Psoas muscle (tissue), 8 donors: ENCODE data around the gene SLU7. TPM values are rescaled to one million over a fixed set of nuclear protein-coding genes. Genes with fewer than 3 reads are reported as not detected.

Source experiments
- ATAC-seq, 4 donors: fragments of 200-7000 bp; cut with Tn5 transposase; one replicate each; pipeline ENCODE4 v1.9.1; 2020; ENCODE audit warnings: moderate library complexity in 3 of 4, mild to moderate bottlenecking in 2 of 4
- DNase-seq, 2 donors: peaks; one replicate each; pipeline ENCODE4 v3.0.0-alpha.2; 2020
- H3K27ac ChIP-seq: fragments of 200-600 bp; one replicate; pipeline ENCODE4 v1.8.0; 2022
- H3K27me3 ChIP-seq, 3 donors: fragments of 200-600 bp in 1 of 3; one replicate each; pipeline versions ENCODE4 v1.6.1 to v1.8.0; 2013 to 2022; ENCODE audit warnings: low read length in 2 of 3, mild to moderate bottlenecking in 2 of 3, moderate library complexity in 1 of 3; ENCODE audit not compliant: insufficient read depth in 3 of 3
- H3K36me3 ChIP-seq, 2 donors: fragments of 200-600 bp in 1 of 2; one replicate each; pipeline versions ENCODE4 v1.6.1 to v1.8.0; 2013 to 2022; ENCODE audit warnings: low read depth in 1 of 2, mild to moderate bottlenecking in 1 of 2, moderate library complexity in 1 of 2; ENCODE audit not compliant: insufficient read depth in 1 of 2
- H3K4me1 ChIP-seq: fragments of 200-600 bp; one replicate; pipeline ENCODE4 v1.8.0; 2022
- H3K4me3 ChIP-seq: fragments of 200-600 bp; one replicate; pipeline ENCODE4 v1.8.0; 2022; ENCODE audit warnings: mild to moderate bottlenecking
- H3K9me3 ChIP-seq: fragments of 200-600 bp; one replicate; pipeline ENCODE4 v1.8.0; 2022
- WGBS, 3 donors: extraction: QIAGEN DNeasy Blood & Tissue Kit; methylation state at CpG; one replicate each; pipeline versions ENCODE4 v1.1.6 to v1.1.7; 2013; 5-methylcytosine and 5-hydroxymethylcytosine counted together
- intact Hi-C, 2 donors: fragments of 100-400 bp; cut with DNase I; formaldehyde crosslinking; loops; one replicate each; pipeline versions ENCODE4 v1.11.0 to v1.14.2; 2022
- polyA plus RNA-seq, 3 donors: library from polyadenylated mRNA; stranded (reverse); fragments of 200-250 nt; gene quantifications; one replicate each; pipeline ENCODE4 v1.2.3, GENCODE V29; 2013
- total RNA-seq, 4 donors: library from RNA; stranded (reverse); fragmentation: NEBNext Ultra II Directional in 2 of 4; extraction: Animal tissue kit (Norgen Biotek cat#: 25700) in 2 of 4; gene quantifications; one replicate each; pipeline versions ENCODE4 v1.2.1 to v1.2.4, GENCODE V29; 2021 to 2023
- TF ChIP-seq, protein P1 (sequence below): fragments of 200-600 bp; IDR thresholded peaks from one replicate; pipeline ENCODE4 v1.8.0; 2022; ENCODE audit warnings: antibody characterized with exemption
- donor health status: healthy with polysubstance abuse.
- donor health status: DM: no; HTN: no; CAD: no; lungs with moderate emphysema.
- donor health status: Bipolar disorder and iron deficiency.
- donor health status: healthy.
- donor health status: DM: yes; HTN: yes; CAD: no.
- donor health status: DM: no; HTN: no; CAD: no.
- donor health status: DM: no; HTN: no; CAD: no.
- donor health status: DM: yes; HTN: yes; CAD: no.

SLU7 gene
- total and polyA plus RNA-seq, 7 donors: 18.3 to 76.0 (median 55.8) TPM

DNA sequence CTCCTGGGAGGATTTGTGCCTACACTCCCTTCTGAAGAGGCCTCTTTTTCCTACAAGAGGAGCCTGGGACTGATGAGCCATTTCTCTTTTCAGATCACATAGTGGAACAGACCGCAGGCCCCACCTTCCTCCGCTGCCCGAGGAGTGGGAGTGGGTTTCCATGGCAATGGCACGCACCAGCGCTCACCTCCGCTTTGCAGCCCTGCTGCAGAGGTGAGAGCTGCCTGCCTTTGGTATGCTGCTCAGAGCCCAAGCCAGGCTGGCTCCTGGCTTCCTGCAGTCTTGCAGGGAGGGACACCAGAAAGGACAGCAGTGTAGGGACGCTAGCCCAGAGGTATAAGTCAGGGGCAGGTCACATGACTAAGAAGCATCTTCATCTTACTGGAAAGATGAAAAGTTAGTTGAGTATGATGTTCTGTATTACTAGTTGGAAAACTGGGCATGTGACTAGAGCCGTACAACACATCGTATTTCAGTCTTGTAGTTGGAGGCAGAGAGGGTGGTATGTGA lies 15.2 kb upstream of the SLU7 start:
- no peak for ATAC-seq
- TF ChIP-seq, protein P1, sequence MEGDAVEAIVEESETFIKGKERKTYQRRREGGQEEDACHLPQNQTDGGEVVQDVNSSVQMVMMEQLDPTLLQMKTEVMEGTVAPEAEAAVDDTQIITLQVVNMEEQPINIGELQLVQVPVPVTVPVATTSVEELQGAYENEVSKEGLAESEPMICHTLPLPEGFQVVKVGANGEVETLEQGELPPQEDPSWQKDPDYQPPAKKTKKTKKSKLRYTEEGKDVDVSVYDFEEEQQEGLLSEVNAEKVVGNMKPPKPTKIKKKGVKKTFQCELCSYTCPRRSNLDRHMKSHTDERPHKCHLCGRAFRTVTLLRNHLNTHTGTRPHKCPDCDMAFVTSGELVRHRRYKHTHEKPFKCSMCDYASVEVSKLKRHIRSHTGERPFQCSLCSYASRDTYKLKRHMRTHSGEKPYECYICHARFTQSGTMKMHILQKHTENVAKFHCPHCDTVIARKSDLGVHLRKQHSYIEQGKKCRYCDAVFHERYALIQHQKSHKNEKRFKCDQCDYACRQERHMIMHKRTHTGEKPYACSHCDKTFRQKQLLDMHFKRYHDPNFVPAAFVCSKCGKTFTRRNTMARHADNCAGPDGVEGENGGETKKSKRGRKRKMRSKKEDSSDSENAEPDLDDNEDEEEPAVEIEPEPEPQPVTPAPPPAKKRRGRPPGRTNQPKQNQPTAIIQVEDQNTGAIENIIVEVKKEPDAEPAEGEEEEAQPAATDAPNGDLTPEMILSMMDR: no peak
- intact Hi-C loops: no loop called here

DNA sequence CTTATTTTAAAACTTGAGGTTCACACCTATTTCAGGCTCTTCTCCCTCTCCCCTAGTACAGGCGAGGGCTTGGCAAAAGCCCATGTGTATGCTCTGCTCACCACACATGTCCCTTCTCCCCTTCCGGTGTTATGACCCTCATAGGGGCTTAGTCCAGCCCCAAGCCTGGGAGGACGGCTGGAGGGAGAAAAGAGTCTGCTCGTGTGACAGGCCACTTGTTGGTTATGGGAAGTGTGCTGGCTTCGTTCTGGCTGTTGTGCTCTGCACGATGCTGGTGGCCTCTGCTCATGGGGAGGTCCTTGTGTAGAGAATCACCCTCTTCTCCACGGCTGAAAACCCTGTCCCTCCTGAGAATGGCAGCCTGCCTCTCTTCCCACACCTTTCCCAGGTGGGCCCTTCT lies 13.9 kb upstream of the SLU7 start:
- DNase-seq (no peak), ATAC-seq (no peak)
- Histone ChIP-seq H3K27ac (no peak overlapping the region), H3K9me3 (no peaks in the 10 kb centered on the region), H3K36me3 (no peaks in the 10 kb centered on the region), H3K4me1 (no peaks in the 10 kb centered on the region), H3K27me3 (peaks cover 0 to 2% (median 0%) of the 10 kb centered on the region in 3 donors), H3K4me3 (no peak overlapping the region)
- intact Hi-C loops: no loop called here
- TF ChIP-seq, protein P1: no peak
- 73 to 88% (median 74%) methylated on average over 7 of the region's 7 CpGs for WGBS, 3 donors

More for the DNA sequence above, 15.2 kb upstream of the SLU7 start:
- Histone ChIP-seq H3K9me3 (no peaks in the 10 kb centered on the region), H3K4me1 (peaks cover 4% of the 10 kb centered on the region), H3K36me3 (no peaks in the 10 kb centered on the region), H3K4me3 (no peak overlapping the region), H3K27ac (no peak overlapping the region), H3K27me3 (peaks cover 0 to 2% (median 0%) of the 10 kb centered on the region in 3 donors)
- no peak for DNase-seq
- WGBS, 3 donors: 54 to 63% (median 55%) methylated on average over 9 of the region's 9 CpGs

DNA sequence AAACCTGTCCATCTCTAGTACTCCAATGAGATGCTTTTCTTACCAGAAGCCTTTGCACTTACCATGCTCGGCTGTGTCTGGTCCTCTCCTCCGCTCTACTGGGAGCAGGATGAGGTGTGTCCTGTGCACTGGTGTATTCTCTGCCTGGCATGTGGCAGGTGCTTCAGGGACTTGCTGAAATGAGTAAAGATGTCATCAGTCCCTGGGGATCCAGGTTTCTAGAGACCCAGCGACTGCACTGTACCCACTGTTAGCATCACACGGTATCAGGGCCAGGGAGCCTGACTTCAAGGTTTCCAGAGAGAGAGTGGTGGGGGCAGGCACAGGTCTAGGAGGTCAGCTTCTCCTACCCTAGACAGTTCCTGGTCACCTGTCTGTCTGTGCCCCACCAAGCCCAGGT lies 13.3 kb upstream of the SLU7 start:
- Histone ChIP-seq H3K9me3 (no peaks in the 10 kb centered on the region), H3K4me1 (no peaks in the 10 kb centered on the region), H3K4me3 (no peak overlapping the region), H3K27ac (no peak overlapping the region), H3K36me3 (no peaks in the 10 kb centered on the region), H3K27me3 (peaks cover 0 to 2% (median 0%) of the 10 kb centered on the region in 3 donors)
- intact Hi-C loops: no loop called here
- TF ChIP-seq, protein P1: no peak
- ATAC-seq: no peak
- WGBS, 3 donors: 91 to 93% (median 91%) methylated on average over 4 of the region's 4 CpGs
- DNase-seq: no peak

DNA sequence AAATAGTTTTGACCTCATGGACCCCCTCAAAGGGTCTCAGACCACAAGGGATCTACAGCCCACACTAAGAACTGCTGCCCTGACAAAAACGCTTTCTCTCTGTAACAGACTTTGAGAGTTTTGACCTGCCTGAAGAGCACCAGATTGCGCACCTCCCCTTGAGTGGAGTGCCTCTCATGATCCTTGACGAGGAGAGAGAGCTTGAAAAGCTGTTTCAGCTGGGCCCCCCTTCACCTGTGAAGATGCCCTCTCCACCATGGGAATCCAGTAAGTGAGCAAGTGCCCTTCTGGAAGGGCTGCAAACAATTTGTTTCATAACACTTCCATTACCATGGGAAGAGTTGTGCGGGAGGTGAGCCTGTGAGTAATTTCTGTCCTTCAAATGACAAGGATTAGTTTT lies 8.7 kb upstream of the SLU7 start:
- no peaks in the 10 kb centered on the region for H3K4me1 ChIP-seq
- H3K36me3 ChIP-seq: no peaks in the 10 kb centered on the region
- no peaks in the 10 kb centered on the region for H3K27me3 ChIP-seq
- no peaks in the 10 kb centered on the region for H3K9me3 ChIP-seq
- DNase-seq (no peak), ATAC-seq (no peak)
- H3K4me3 ChIP-seq: no peak overlapping the region
- TF ChIP-seq, protein P1: no peak
- intact Hi-C loops: no loop called here
- 93 to 98% (median 94%) methylated on average over 4 of the region's 4 CpGs for WGBS, 3 donors
- no peak overlapping the region for H3K27ac ChIP-seq

DNA sequence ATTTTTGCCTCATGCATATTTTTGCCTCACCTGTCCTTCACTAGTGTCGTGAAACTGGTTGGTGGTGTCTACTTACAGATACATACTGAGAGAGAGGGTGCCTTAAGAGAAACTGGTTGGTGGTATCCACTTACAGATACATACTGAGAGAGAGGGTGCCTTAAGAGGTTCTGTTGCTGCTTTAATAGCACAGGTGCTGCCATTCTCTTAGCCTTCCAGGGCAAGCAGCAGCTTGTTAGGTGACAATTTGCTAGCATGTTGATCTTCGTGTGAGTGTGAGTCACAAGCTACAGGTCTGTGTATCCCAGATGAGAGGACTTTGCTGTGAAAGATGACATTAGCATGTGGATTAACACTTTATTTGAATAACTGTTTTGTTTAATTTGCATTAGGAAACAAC lies 4.2 kb upstream of the SLU7 start:
- 27 to 58% (median 28%) methylated on average over 2 of the region's 2 CpGs for WGBS, 3 donors
- intact Hi-C loops: no loop called here
- H3K4me3 ChIP-seq: no peak overlapping the region

More for the DNA sequence above, 4.2 kb upstream of the SLU7 start:
- ATAC-seq (no peak), DNase-seq (no peak)
- TF ChIP-seq, protein P1: no peak
- no peaks in the 10 kb centered on the region for H3K36me3 ChIP-seq
- H3K27ac ChIP-seq: no peak overlapping the region
- no peaks in the 10 kb centered on the region for H3K9me3 ChIP-seq
- H3K4me1 ChIP-seq: peaks cover 7% of the 10 kb centered on the region
- no peaks in the 10 kb centered on the region for H3K27me3 ChIP-seq
